Mesenchymal stem cell (in vitro differentiated cells and primary cell): Measurements from ENCODE around the gene RCN2.

Source experiments
- DNase-seq: peaks from one replicate; pipeline ENCODE4 v3.0.0-alpha.2; 2013
- H2AFZ ChIP-seq: one replicate; pipeline ENCODE4 v1.6.1; 2013; ENCODE audit warnings: low read depth, mild to moderate bottlenecking, control low read depth, inconsistent platforms, low read length, moderate library complexity
- H2AK5ac ChIP-seq: 2 replicates; pipeline ENCODE4 v1.6.1; 2013; ENCODE audit warnings: low read length, moderate library complexity, mild to moderate bottlenecking, inconsistent platforms; ENCODE audit not compliant: severe bottlenecking
- H2BK120ac ChIP-seq: one replicate; pipeline ENCODE4 v1.6.1; 2013; ENCODE audit warnings: low read depth, mild to moderate bottlenecking, inconsistent platforms, low read length, moderate library complexity
- H2BK12ac ChIP-seq, 2 experiments: one replicate each; pipeline ENCODE4 v1.6.1; 2013; ENCODE audit warnings: inconsistent platforms in 2 of 2, low read length in 2 of 2, mild to moderate bottlenecking in 2 of 2, moderate library complexity in 2 of 2, control low read depth in 1 of 2
- H2BK15ac ChIP-seq: one replicate; pipeline ENCODE4 v1.6.1; 2013; ENCODE audit warnings: mild to moderate bottlenecking, low read depth, inconsistent platforms; ENCODE audit not compliant: poor library complexity, severe bottlenecking
- H2BK5ac ChIP-seq: 2 replicates; pipeline ENCODE4 v1.6.1; 2013; ENCODE audit warnings: low read depth, mild to moderate bottlenecking, low read length, control low read depth, inconsistent platforms; ENCODE audit not compliant: poor library complexity, severe bottlenecking
- H3K14ac ChIP-seq, 2 experiments: one replicate each; pipeline ENCODE4 v1.6.1; 2013; ENCODE audit warnings: inconsistent platforms in 2 of 2, low read length in 2 of 2, control low read depth in 1 of 2, mild to moderate bottlenecking in 1 of 2, moderate library complexity in 1 of 2
- H3K18ac ChIP-seq, 2 experiments: one replicate each; pipeline ENCODE4 v1.6.1; 2013; ENCODE audit warnings: inconsistent platforms in 2 of 2, low read length in 2 of 2, control low read depth in 1 of 2, low read depth in 1 of 2, mild to moderate bottlenecking in 1 of 2
- H3K23ac ChIP-seq, 2 experiments: one replicate each; pipeline ENCODE4 v1.6.1; 2013; ENCODE audit warnings: inconsistent platforms in 2 of 2, low read length in 2 of 2, mild to moderate bottlenecking in 2 of 2, moderate library complexity in 2 of 2, control low read depth in 1 of 2
- H3K27ac ChIP-seq: 2 replicates; pipeline ENCODE4 v1.5.1; 2013; ENCODE audit warnings: mild to moderate bottlenecking, moderate library complexity, low read length, control low read depth, inconsistent platforms; ENCODE audit not compliant: poor library complexity, severe bottlenecking
- H3K27me3 ChIP-seq, 2 experiments: 2 replicates each; pipeline versions ENCODE4 v1.6.1 to v1.7.0; 2013; ENCODE audit warnings: low read length in 2 of 2, mild to moderate bottlenecking in 2 of 2, moderate library complexity in 2 of 2, control low read depth in 1 of 2, inconsistent platforms in 1 of 2; ENCODE audit not compliant: control insufficient read depth in 1 of 2, insufficient read depth in 1 of 2
- H3K36me3 ChIP-seq, 2 experiments: 2 replicates each; pipeline versions ENCODE4 v1.6.1 to v1.7.0; 2013; ENCODE audit warnings: low read length in 2 of 2, control low read depth in 1 of 2, inconsistent platforms in 1 of 2, low read depth in 1 of 2, mild to moderate bottlenecking in 1 of 2; ENCODE audit not compliant: insufficient read depth in 2 of 2, control insufficient read depth in 1 of 2
- H3K4ac ChIP-seq, 2 experiments: one replicate each; pipeline ENCODE4 v1.6.1; 2013; ENCODE audit warnings: inconsistent platforms in 2 of 2, low read length in 2 of 2, mild to moderate bottlenecking in 2 of 2, moderate library complexity in 2 of 2, control low read depth in 1 of 2, low read depth in 1 of 2
- H3K4me1 ChIP-seq: 2 replicates; pipeline ENCODE4 v1.6.1; 2013; ENCODE audit warnings: low read depth, low read length, control low read depth; ENCODE audit not compliant: control insufficient read depth, insufficient read depth
- H3K4me2 ChIP-seq: 2 replicates; pipeline ENCODE4 v1.6.1; 2013; ENCODE audit warnings: low read length, mild to moderate bottlenecking, inconsistent platforms; ENCODE audit not compliant: poor library complexity, severe bottlenecking
- H3K4me3 ChIP-seq, 2 experiments: 2 replicates each; pipeline versions ENCODE4 v1.5.1 to v1.7.0; 2013; ENCODE audit warnings: low read length in 2 of 2, mild to moderate bottlenecking in 2 of 2, control low read depth in 1 of 2, low read depth in 1 of 2; ENCODE audit not compliant: insufficient read depth in 1 of 2
- H3K79me1 ChIP-seq: replicated peaks from 2 replicates; pipeline ENCODE4 v1.6.1; 2013; ENCODE audit warnings: mild to moderate bottlenecking, control low read depth, low read length, inconsistent platforms; ENCODE audit not compliant: poor library complexity, severe bottlenecking
- H3K9ac ChIP-seq: 2 replicates; pipeline ENCODE4 v1.7.0; 2013; ENCODE audit warnings: mild to moderate bottlenecking, low read length, moderate library complexity
- H3K9me3 ChIP-seq: 2 replicates; pipeline ENCODE4 v1.7.0; 2013; ENCODE audit warnings: mild to moderate bottlenecking, low read length; ENCODE audit not compliant: control insufficient read depth
- H4K8ac ChIP-seq: one replicate; pipeline ENCODE4 v1.6.1; 2013; ENCODE audit warnings: inconsistent platforms, mild to moderate bottlenecking, low read length, moderate library complexity
- H4K91ac ChIP-seq: one replicate; pipeline ENCODE4 v1.6.1; 2013; ENCODE audit warnings: mild to moderate bottlenecking, low read length, inconsistent platforms
- WGBS: methylation state at CpG from one replicate; pipeline ENCODE4 v1.1.7; 2013; ENCODE audit warnings: mixed read lengths; 5-methylcytosine and 5-hydroxymethylcytosine counted together

RCN2 gene

DNA sequence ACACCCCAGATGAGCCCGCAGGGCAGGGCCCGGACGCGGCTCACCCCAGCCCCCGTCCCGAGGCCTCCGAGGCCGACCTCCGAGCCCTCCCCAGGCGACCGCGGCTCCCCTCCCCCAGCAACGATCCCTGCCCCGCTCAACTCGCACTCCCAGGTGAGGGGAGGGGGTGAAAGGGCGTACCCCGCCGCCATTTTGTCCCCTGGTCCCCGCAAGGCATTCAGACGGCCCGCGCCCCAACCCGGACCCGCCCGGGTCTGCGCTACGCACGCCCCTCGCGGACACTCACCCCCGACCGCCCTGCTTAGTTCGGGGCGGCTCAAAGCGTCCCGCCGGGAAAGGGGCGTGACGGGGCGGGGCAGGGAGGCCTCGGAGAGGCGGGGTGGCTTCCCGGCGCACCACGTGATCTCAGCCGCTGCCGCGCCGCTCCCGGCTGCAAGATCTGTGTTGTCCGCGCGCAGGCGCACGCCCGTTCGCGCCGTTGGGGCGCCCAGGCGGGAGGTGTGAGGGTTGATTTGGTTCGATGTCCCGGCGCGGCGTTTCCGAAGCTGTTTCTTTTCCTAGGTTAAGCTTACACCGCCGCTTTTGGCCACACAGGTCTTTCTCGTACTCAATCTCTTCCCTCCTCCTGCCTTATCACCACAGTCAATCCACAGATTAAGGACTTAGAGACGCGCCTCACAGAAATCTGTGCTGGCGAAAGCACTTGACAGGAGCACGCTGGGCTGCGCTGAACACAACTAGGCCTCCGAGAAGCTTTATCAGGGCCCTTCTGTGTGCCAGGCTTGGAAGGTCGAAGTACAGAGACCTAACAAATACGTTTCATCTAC, 26.3 kb upstream of the RCN2 start, which contains the start of gene SCAPER:
SCAPER (minus strand) TSS at position 328 of the 827 bp plus-strand sequence. CDS start 21,523 bp downstream, outside the sequence.
- H2BK120ac ChIP-seq: peak within 1 kb of the TSS; percentile 39
- H3K36me3 ChIP-seq: no peaks in the 10 kb centered on the region
- peak within 1 kb of the TSS; percentile 84 for H3K9ac ChIP-seq
- H3K27ac ChIP-seq: no peak within 1 kb of the TSS
- H4K8ac ChIP-seq: peak within 1 kb of the TSS; percentile 81
- peak within 1 kb of the TSS; percentile 54 to 85 for H3K4ac ChIP-seq
- H3K9me3 ChIP-seq: no peaks in the 10 kb centered on the region
- peak within 1 kb of the TSS in 1 of 2 experiments; percentile 31 for H3K23ac ChIP-seq
- peak within 1 kb of the TSS; percentile 94 for H2AFZ ChIP-seq
- H3K4me1 ChIP-seq: peaks cover 8% of the 10 kb centered on the region
- H3K18ac ChIP-seq: peak within 1 kb of the TSS; percentile 86 to 98
- peak within 1 kb of the TSS; percentile 78 for H4K91ac ChIP-seq
- H2BK15ac ChIP-seq: peak within 1 kb of the TSS; percentile 74
- H3K14ac ChIP-seq: peak within 1 kb of the TSS in 1 of 2 experiments; percentile 97
- H2AK5ac ChIP-seq: no peak within 1 kb of the TSS
- no peak within 1 kb of the TSS for H2BK5ac ChIP-seq
- no peaks in the 10 kb centered on the region for H3K27me3 ChIP-seq
- H2BK12ac ChIP-seq: peak within 1 kb of the TSS; percentile 18 to 79
- peak within 1 kb of the TSS; percentile 88 for H3K4me2 ChIP-seq
- DNase-seq: peak; percentile 83
- H3K4me3 ChIP-seq: peak within 1 kb of the TSS; percentile 85 to 93
- peaks cover 13% of the 10 kb centered on the region for H3K79me1 ChIP-seq
- 4% methylated on average over 54 of the region's 78 CpGs for WGBS

DNA sequence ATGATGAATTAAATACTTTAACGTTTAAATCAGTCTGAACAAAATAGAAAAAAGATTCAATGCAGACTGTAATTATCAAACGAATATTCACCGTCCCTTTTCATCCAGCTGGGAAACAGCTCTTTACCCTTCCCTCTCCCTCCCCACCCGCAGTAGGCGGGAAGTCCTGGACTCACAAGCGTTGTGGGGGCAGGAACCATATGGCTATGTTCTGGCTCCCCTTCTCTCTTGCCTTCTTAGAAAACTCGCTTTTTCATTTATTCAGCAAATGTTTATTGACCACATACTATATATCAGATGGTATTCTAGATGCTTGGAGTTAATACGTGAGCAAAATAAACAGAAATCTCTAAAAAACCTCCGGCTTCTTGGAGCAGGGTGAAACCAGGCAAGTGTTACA, 25.7 kb upstream of the RCN2 start:
- Histone ChIP-seq H3K27ac (no peak overlapping the region), H2BK15ac (no peak overlapping the region), H3K4ac (no peak overlapping the region), H3K4me3 (peak overlapping the region in 1 of 2 experiments; percentile 85), H3K4me1 (peaks cover 8% of the 10 kb centered on the region), H4K8ac (no peak overlapping the region), H2BK12ac (no peak overlapping the region), H3K27me3 (no peaks in the 10 kb centered on the region), H2BK5ac (no peak overlapping the region), H2BK120ac (no peak overlapping the region), H3K9ac (peak overlapping the region; percentile 84), H3K36me3 (no peaks in the 10 kb centered on the region), H3K9me3 (no peaks in the 10 kb centered on the region), H3K79me1 (peaks cover 8% of the 10 kb centered on the region), H4K91ac (no peak overlapping the region), H3K18ac (no peak overlapping the region), H2AFZ (peak overlapping the region; percentile 68), H3K14ac (no peak overlapping the region), H2AK5ac (no peak overlapping the region), H3K4me2 (peak overlapping the region; percentile 88), H3K23ac (no peak overlapping the region)
- 40% methylated on average over 7 of the region's 9 CpGs for WGBS
- no peak for DNase-seq

DNA sequence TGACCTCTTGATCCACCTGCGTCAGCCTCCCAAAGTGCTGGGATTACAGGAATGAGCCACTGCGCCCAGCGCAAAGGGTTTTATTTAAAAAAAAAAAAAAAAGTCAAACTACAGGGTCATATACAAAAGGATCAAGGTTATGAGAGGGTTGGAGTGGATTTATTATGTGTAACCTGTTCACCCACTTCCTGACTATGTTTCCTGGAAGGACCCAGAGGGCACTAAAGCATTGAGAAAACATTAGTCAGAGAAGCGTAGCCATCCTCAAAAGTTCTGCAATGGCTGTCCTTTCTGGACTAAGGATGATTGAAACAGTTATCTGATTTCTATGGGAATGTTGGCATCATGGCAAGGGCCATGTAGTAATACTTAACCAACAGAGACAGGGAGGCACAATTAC, 19.1 kb upstream of the RCN2 start:
- Histone ChIP-seq H3K14ac (no peak overlapping the region), H2AK5ac (no peak overlapping the region), H3K36me3 (no peaks in the 10 kb centered on the region), H2AFZ (no peak overlapping the region), H3K79me1 (no peaks in the 10 kb centered on the region), H2BK5ac (no peak overlapping the region), H3K4me2 (no peak overlapping the region), H3K4me1 (no peaks in the 10 kb centered on the region), H2BK15ac (no peak overlapping the region), H4K91ac (no peak overlapping the region), H3K23ac (no peak overlapping the region), H3K9me3 (no peaks in the 10 kb centered on the region), H3K9ac (no peak overlapping the region), H3K4ac (no peak overlapping the region), H3K27ac (no peak overlapping the region), H3K18ac (no peak overlapping the region), H4K8ac (no peak overlapping the region), H3K4me3 (no peak overlapping the region), H2BK120ac (no peak overlapping the region), H2BK12ac (no peak overlapping the region), H3K27me3 (peaks cover 21 to 35% of the 10 kb centered on the region in 2 experiments)
- no peak for DNase-seq
- 88% methylated on average over 2 of the region's 4 CpGs for WGBS

DNA sequence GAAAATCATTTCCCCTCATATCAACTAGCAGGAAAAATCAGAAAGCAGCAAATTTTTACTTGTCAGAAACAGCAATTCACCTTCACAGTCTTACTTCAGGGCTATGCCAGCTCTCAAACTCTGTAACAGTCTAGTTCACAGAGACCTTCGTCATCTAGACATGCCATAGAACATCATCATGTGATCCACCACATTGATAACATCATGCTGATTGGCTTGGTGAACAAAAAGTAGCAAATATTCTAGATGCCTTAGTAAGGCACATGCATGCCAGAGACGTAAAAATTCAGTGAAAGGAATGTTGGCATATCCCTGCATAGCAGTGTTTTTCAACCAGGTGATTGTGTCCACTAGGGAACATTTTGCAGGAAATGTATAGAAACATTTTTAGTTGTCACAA, 17.8 kb upstream of the RCN2 start:
- WGBS: 83% methylated on average over 2 of the region's 2 CpGs
- Histone ChIP-seq H3K9me3 (no peaks in the 10 kb centered on the region), H3K27ac (no peak overlapping the region), H3K4ac (no peak overlapping the region), H3K14ac (no peak overlapping the region), H3K23ac (no peak overlapping the region), H3K79me1 (no peaks in the 10 kb centered on the region), H2BK120ac (no peak overlapping the region), H3K4me1 (no peaks in the 10 kb centered on the region), H2BK12ac (no peak overlapping the region), H4K8ac (no peak overlapping the region), H2AK5ac (no peak overlapping the region), H2BK15ac (no peak overlapping the region), H2AFZ (no peak overlapping the region), H3K18ac (no peak overlapping the region), H3K36me3 (no peaks in the 10 kb centered on the region), H2BK5ac (no peak overlapping the region), H3K4me2 (no peak overlapping the region), H3K9ac (no peak overlapping the region), H4K91ac (no peak overlapping the region), H3K27me3 (peaks cover 21 to 41% of the 10 kb centered on the region in 2 experiments), H3K4me3 (no peak overlapping the region)
- no peak for DNase-seq
